SU-DHL-6 (cell line): ENCODE results near the gene ADCY5.

ENCODE experiments used
- H2AFZ ChIP-seq: fragments of 200-600 bp; sonication (generic); 2 replicates; pipeline ENCODE4 v1.6.1; 2014; ENCODE audit warnings: low read depth, mild to moderate bottlenecking, moderate library complexity, mixed read lengths, antibody characterized with exemption, low read length; ENCODE audit not compliant: severe bottlenecking
- H3F3A ChIP-seq: fragments of 200-600 bp; shearing (Covaris generic); 2 replicates; pipeline ENCODE4 v1.6.0; 2016; ENCODE audit warnings: antibody characterized with exemption, mild to moderate bottlenecking; ENCODE audit not compliant: insufficient read depth
- H3K27ac ChIP-seq: fragments of 200-600 bp; sonication (generic); 2 replicates; pipeline ENCODE4 v1.5.1; 2016; ENCODE audit warnings: low read depth, mild to moderate bottlenecking, low read length, moderate library complexity, mixed read lengths
- H3K27me3 ChIP-seq: fragments of 200-600 bp; sonication (generic), shearing (Covaris generic); 2 replicates; pipeline ENCODE4 v1.6.0; 2014; ENCODE audit warnings: mild to moderate bottlenecking, low read length
- H3K36me3 ChIP-seq: fragments of 200-600 bp; sonication (generic); 2 replicates; pipeline ENCODE4 v1.6.1; 2014; ENCODE audit warnings: mild to moderate bottlenecking, low read length, mixed read lengths
- H3K4me2 ChIP-seq: fragments of 300-600, 200-600 bp; shearing (Covaris generic), sonication (generic); 2 replicates; pipeline ENCODE4 v1.6.0; 2014; ENCODE audit warnings: low read length, low read depth, mild to moderate bottlenecking; ENCODE audit not compliant: poor library complexity, severe bottlenecking
- H3K4me3 ChIP-seq: fragments of 200-600 bp; sonication (generic); 2 replicates; pipeline ENCODE4 v1.5.1; 2014; ENCODE audit warnings: antibody characterized with exemption, low read length, mild to moderate bottlenecking, mixed read lengths; ENCODE audit not compliant: insufficient read depth, poor library complexity, severe bottlenecking
- H3K79me2 ChIP-seq: fragments of 200-600 bp; sonication (generic); 2 replicates; pipeline ENCODE4 v1.6.1; 2014; ENCODE audit warnings: mild to moderate bottlenecking, low read length, moderate library complexity; ENCODE audit not compliant: insufficient read depth
- H3K9ac ChIP-seq: fragments of 200-600 bp; sonication (generic); 2 replicates; pipeline ENCODE4 v1.7.0; 2014; ENCODE audit warnings: mild to moderate bottlenecking, low read length
- H3K9me2 ChIP-seq: fragments of 200-600 bp; sonication (generic); replicated peaks from 2 replicates; pipeline ENCODE4 v1.6.1; 2014; ENCODE audit warnings: low read length; ENCODE audit not compliant: insufficient read depth
- H3K9me3 ChIP-seq: fragments of 200-600 bp; sonication (generic); 2 replicates; pipeline ENCODE4 v1.6.1; 2014; ENCODE audit warnings: low read length, mixed read lengths; ENCODE audit not compliant: insufficient read depth
- H4K20me1 ChIP-seq: fragments of 200-600 bp; sonication (generic); 2 replicates; pipeline ENCODE4 v1.6.1; 2014; ENCODE audit warnings: low read depth, mild to moderate bottlenecking, antibody characterized with exemption, low read length, moderate library complexity, mixed read lengths
- CTCF ChIP-seq: fragments of 200-600 bp; sonication (generic); IDR thresholded peaks from one replicate; pipeline ENCODE4 v1.5.1; 2017; ENCODE audit warnings: antibody characterized with exemption, mild to moderate bottlenecking, low read length, moderate library complexity; ENCODE audit not compliant: insufficient read depth, poor library complexity, severe bottlenecking
- EZH2phosphoT487 ChIP-seq: fragments of 200-600 bp; sonication (generic), shearing (Covaris generic); conservative IDR thresholded peaks from 2 replicates; pipeline ENCODE4 v1.6.1; 2018; ENCODE audit warnings: mild to moderate bottlenecking, antibody characterized with exemption, low read length, moderate library complexity, mixed read lengths

ADCY5 gene

DNA sequence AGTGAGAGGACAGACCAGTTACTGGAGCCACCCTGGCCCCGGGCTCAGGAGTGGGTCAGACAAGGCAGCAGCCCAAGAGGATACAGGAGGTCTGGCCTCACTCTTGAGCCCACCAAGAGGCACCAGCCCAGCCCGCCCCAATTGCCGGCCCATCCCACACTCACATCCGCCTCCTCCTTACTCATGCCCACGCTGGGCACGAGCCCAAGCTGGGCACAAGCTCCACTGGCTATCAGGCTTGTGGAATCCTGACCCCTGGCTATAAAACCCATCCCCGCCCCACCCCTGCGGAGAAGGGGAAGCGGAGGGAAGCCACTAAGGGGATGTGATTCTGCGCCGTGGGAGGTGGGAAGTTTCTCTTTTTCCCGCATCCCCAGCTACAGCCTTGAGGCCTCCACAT, 25.9 kb downstream of the ADCY5 start:
- Histone ChIP-seq H4K20me1 (no peaks in the 10 kb centered on the region), H3K27me3 (no peaks in the 10 kb centered on the region), H3K4me3 (no peak overlapping the region), H3K9ac (no peak overlapping the region), H3K27ac (no peak overlapping the region), H3F3A (no peaks in the 10 kb centered on the region), H2AFZ (no peak overlapping the region), H3K79me2 (no peaks in the 10 kb centered on the region), H3K9me3 (no peaks in the 10 kb centered on the region), H3K4me2 (no peak overlapping the region), H3K9me2 (no peaks in the 10 kb centered on the region), H3K36me3 (no peaks in the 10 kb centered on the region)
- TF ChIP-seq EZH2phosphoT487: no peak
- TF ChIP-seq CTCF: no peak

- H3K9me3 ChIP-seq: no peaks in the 10 kb centered on the region
- H3F3A ChIP-seq: no peaks in the 10 kb centered on the region
- no peaks in the 10 kb centered on the region for H3K79me2 ChIP-seq
- H3K27me3 ChIP-seq: no peaks in the 10 kb centered on the region
- no peaks in the 10 kb centered on the region for H3K36me3 ChIP-seq
- no peak overlapping the region for H2AFZ ChIP-seq
- no peak for TF ChIP-seq EZH2phosphoT487
- TF ChIP-seq CTCF: no peak
- no peaks in the 10 kb centered on the region for H4K20me1 ChIP-seq
- H3K9ac ChIP-seq: no peak overlapping the region
- H3K4me2 ChIP-seq: no peak overlapping the region
- H3K4me3 ChIP-seq: no peak overlapping the region
- no peaks in the 10 kb centered on the region for H3K9me2 ChIP-seq
- H3K27ac ChIP-seq: no peak overlapping the region
Observed at GRCh38 chr3:123422457-123422856, 26.4 kb downstream of the ADCY5 start.

- Histone ChIP-seq H3K9me3 (no peaks in the 10 kb centered on the region), H3K4me3 (no peak overlapping the region), H3K4me2 (no peak overlapping the region), H3K27ac (no peak overlapping the region), H3K9me2 (no peaks in the 10 kb centered on the region), H3K36me3 (no peaks in the 10 kb centered on the region), H2AFZ (no peak overlapping the region), H3F3A (no peaks in the 10 kb centered on the region), H3K79me2 (no peaks in the 10 kb centered on the region), H3K27me3 (no peaks in the 10 kb centered on the region), H3K9ac (no peak overlapping the region), H4K20me1 (no peaks in the 10 kb centered on the region)
- no peak for TF ChIP-seq EZH2phosphoT487
- TF ChIP-seq CTCF: no peak
Observed at GRCh38 chr3:123421353-123422174, 27.3 kb downstream of the ADCY5 start.
